Vagina (tissue), 2 donors: ENCODE data around the gene LDHAL6A. TPM values are rescaled to one million over a fixed set of nuclear protein-coding genes. Genes with fewer than 3 reads are reported as not detected.

Experiments used
- DNase-seq, 2 donors: peaks; one replicate each; pipeline ENCODE4 v3.0.0-alpha.2; 2017; ENCODE audit errors: extremely low spot score in 2 of 2
- H3K27ac ChIP-seq: fragments of 200-600 bp; sonication (generic); one replicate; pipeline ENCODE4 v1.5.1; 2019
- H3K27me3 ChIP-seq: fragments of 200-600 bp; sonication (generic); one replicate; pipeline ENCODE4 v1.5.1; 2019
- H3K36me3 ChIP-seq, 2 donors: fragments of 200-600 bp; sonication (generic); one replicate each; pipeline ENCODE4 v1.5.1; 2017 to 2019
- H3K4me1 ChIP-seq: fragments of 200-600 bp; sonication (generic); one replicate; pipeline ENCODE4 v1.5.1; 2019
- H3K4me3 ChIP-seq, 2 donors: fragments of 200-600 bp; sonication (generic); 1 replicate in 1 of 2; 2 replicates in 1 of 2; pipeline ENCODE4 v1.5.1; 2016 to 2019
- H3K9me3 ChIP-seq: fragments of 200-600 bp; sonication (generic); one replicate; pipeline ENCODE4 v1.5.1; 2019
- CTCF ChIP-seq, 3 experiments: fragments of 450-650 bp in 2 of 3; fragments of 200-600 bp in 1 of 3; sonication (generic) in 1 of 3; IDR thresholded peaks; one replicate each; pipeline ENCODE4 v1.5.1; 2017 to 2019; ENCODE audit warnings: antibody characterized with exemption in 3 of 3, mild to moderate bottlenecking in 2 of 3, moderate library complexity in 2 of 3
- POLR2A ChIP-seq, 2 donors: fragments of 450-650 bp; IDR thresholded peaks; one replicate each; pipeline ENCODE4 v1.6.1; 2017; ENCODE audit warnings: antibody characterized with exemption in 2 of 2, mild to moderate bottlenecking in 2 of 2, moderate library complexity in 2 of 2
- POLR2AphosphoS5 ChIP-seq, 2 donors: sonication (generic); formaldehyde crosslinking; IDR thresholded peaks; one replicate each; pipeline ENCODE4 v1.9.0; 2017; ENCODE audit warnings: antibody characterized with exemption in 2 of 2, mild to moderate bottlenecking in 2 of 2, low read depth in 1 of 2; ENCODE audit not compliant: insufficient read depth in 1 of 2
- intact Hi-C: fragments of 100-400 bp; cut with DNase I; formaldehyde crosslinking; loops from one replicate; pipeline ENCODE4 v1.15.1; 2023
- total RNA-seq: library from RNA; depleted of rRNA; stranded (reverse); fragments of >200 nt; gene quantifications from one replicate; pipeline ENCODE4 v1.2.3, GENCODE V29; 2016

The LDHAL6A gene
- total RNA-seq, 1 donor from 2014 or later: not detected

GRCh38 chr11:18493310-18493709 is 37.7 kb downstream of the LDHAL6A start:
- no peaks in the 10 kb centered on the region for H3K27me3 ChIP-seq
- DNase-seq: no peak
- no peak overlapping the region for H3K4me3 ChIP-seq
- no peaks in the 10 kb centered on the region for H3K9me3 ChIP-seq
- H3K27ac ChIP-seq: no peak overlapping the region
- H3K36me3 ChIP-seq: peaks cover 0 to 20% of the 10 kb centered on the region in 2 donors
- intact Hi-C loops: no loop called here
- H3K4me1 ChIP-seq: no peaks in the 10 kb centered on the region
- TF ChIP-seq CTCF (IDR thresholded peaks at IDR 0.05): no peak
- no peak for TF ChIP-seq POLR2A (IDR thresholded peaks at IDR 0.05)
- no peak for TF ChIP-seq POLR2AphosphoS5 (IDR thresholded peaks at IDR 0.05; ENCODE audit: insufficient read depth in 1 of 2, low read depth in 1 of 2)

GRCh38 chr11:18495271-18495670 is 39.6 kb downstream of the LDHAL6A start:
- Histone ChIP-seq H3K4me1 (no peaks in the 10 kb centered on the region), H3K27ac (no peak overlapping the region), H3K36me3 (peaks cover 0 to 21% of the 10 kb centered on the region in 2 donors), H3K27me3 (no peaks in the 10 kb centered on the region), H3K4me3 (no peak overlapping the region), H3K9me3 (no peaks in the 10 kb centered on the region)
- no peak for TF ChIP-seq CTCF (IDR thresholded peaks at IDR 0.05)
- intact Hi-C loops: no loop called here
- no peak for DNase-seq

- intact Hi-C loops: no loop called here
- Histone ChIP-seq H3K27ac (no peak overlapping the region), H3K4me1 (no peaks in the 10 kb centered on the region), H3K9me3 (no peaks in the 10 kb centered on the region), H3K36me3 (peaks cover 0 to 21% of the 10 kb centered on the region in 2 donors), H3K4me3 (no peak overlapping the region), H3K27me3 (no peaks in the 10 kb centered on the region)
- no peak for TF ChIP-seq CTCF (IDR thresholded peaks at IDR 0.05)
- no peak for TF ChIP-seq POLR2A (IDR thresholded peaks at IDR 0.05)
- no peak for TF ChIP-seq POLR2AphosphoS5 (IDR thresholded peaks at IDR 0.05; ENCODE audit: insufficient read depth in 1 of 2, low read depth in 1 of 2)
- no peak for DNase-seq
Measured at GRCh38 chr11:18495703-18496102, 40.0 kb downstream of the LDHAL6A start.

GRCh38 chr11:18498039-18498438 is 42.4 kb downstream of the LDHAL6A start:
- no peaks in the 10 kb centered on the region for H3K27me3 ChIP-seq
- no peaks in the 10 kb centered on the region for H3K4me1 ChIP-seq
- H3K9me3 ChIP-seq: no peaks in the 10 kb centered on the region
- no peak for DNase-seq
- peaks cover 0 to 37% of the 10 kb centered on the region in 2 donors for H3K36me3 ChIP-seq
- intact Hi-C loops: no loop called here
- H3K27ac ChIP-seq: no peak overlapping the region
- H3K4me3 ChIP-seq: no peak overlapping the region
- TF ChIP-seq POLR2A (IDR thresholded peaks at IDR 0.05) (no peak), POLR2AphosphoS5 (IDR thresholded peaks at IDR 0.05; ENCODE audit: insufficient read depth in 1 of 2, low read depth in 1 of 2) (no peak), CTCF (IDR thresholded peaks at IDR 0.05) (no peak)

- no peak overlapping the region for H3K27ac ChIP-seq
- H3K27me3 ChIP-seq: no peaks in the 10 kb centered on the region
- H3K4me1 ChIP-seq: no peaks in the 10 kb centered on the region
- peaks cover 0 to 58% of the 10 kb centered on the region in 2 donors for H3K36me3 ChIP-seq
- H3K4me3 ChIP-seq: no peak overlapping the region
- TF ChIP-seq POLR2AphosphoS5 (IDR thresholded peaks at IDR 0.05; ENCODE audit: insufficient read depth in 1 of 2, low read depth in 1 of 2) (no peak), POLR2A (IDR thresholded peaks at IDR 0.05) (no peak), CTCF (IDR thresholded peaks at IDR 0.05) (no peak)
- no peak for DNase-seq
- intact Hi-C loops: loop anchor here (10.0 kb wide), 1 partner anchor 97 kb away; no protein-coding TSS in a partner anchor
- H3K9me3 ChIP-seq: no peaks in the 10 kb centered on the region
Measured at GRCh38 chr11:18501629-18502028, 46.0 kb downstream of the LDHAL6A start.
